Stimulated activated CD4-positive, alpha-beta T cell treated with anti-CD3 and anti-CD28 coated beads, Interleukin-15, amount 100 ng/mL, for 1 hour (primary cell): ENCODE results near the gene KRTAP12-2.
"Not testable (repeated sequence)": the region's sequence is repeated elsewhere in the genome, so short reads cannot be mapped to it uniquely, and the experiment has no call there.

Source experiments
- DNase-seq, 2 donors: peaks; one replicate each; pipeline ENCODE4 v3.0.0-alpha.2; 2020; ENCODE audit warnings: low read depth in 1 of 2, low spot score in 1 of 2

The KRTAP12-2 gene

DNA sequence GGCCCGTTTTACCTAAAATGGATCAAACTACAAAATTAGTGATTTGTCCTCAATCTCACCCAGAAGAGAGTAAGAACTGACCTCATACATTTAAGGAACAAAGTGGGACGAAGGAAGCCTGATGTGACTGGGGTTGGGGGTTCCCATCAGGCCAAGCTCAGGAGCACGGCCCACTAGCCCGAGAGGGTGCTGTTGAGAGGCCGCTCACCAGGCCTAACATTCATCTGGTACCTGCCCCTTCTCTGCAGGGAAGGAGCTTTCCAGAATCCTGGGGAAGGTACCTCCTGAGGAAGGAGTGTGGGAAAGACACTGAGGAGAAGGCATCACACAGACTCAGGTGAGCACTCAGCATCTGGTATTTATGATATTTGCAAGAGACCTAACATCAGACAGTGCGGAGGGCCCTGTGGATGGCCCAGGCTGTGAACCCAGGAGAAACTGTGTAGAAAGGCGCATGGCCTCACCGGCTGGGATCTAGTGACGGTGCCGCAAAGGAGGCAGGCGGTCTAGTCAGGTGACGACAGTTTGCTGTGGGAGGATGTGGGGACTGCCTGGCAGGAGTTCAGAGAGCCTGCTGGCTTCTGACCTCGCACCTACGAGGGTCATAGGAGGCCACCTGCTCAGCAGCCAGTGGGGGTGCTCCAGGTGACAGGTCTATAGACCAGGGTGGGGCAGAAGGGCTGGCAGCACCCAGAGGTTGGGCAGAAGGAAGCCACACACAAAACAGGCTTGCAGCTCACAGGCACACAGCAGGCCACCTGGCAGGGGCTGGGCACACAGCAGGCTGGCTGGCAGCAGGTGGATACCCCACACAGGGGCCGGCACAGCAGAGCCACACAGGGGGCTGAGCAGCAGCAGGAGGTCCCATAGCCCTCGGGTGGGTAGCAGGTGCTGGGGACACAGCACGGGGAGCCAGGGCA, 12.8 kb downstream of the KRTAP12-2 start:
- peak in 1 of 2 donors; percentile 35 for DNase-seq

- no peak for DNase-seq
These were observed 13.6 kb downstream of the KRTAP12-2 start for GRCh38 chr21:44653123-44653522.

DNA sequence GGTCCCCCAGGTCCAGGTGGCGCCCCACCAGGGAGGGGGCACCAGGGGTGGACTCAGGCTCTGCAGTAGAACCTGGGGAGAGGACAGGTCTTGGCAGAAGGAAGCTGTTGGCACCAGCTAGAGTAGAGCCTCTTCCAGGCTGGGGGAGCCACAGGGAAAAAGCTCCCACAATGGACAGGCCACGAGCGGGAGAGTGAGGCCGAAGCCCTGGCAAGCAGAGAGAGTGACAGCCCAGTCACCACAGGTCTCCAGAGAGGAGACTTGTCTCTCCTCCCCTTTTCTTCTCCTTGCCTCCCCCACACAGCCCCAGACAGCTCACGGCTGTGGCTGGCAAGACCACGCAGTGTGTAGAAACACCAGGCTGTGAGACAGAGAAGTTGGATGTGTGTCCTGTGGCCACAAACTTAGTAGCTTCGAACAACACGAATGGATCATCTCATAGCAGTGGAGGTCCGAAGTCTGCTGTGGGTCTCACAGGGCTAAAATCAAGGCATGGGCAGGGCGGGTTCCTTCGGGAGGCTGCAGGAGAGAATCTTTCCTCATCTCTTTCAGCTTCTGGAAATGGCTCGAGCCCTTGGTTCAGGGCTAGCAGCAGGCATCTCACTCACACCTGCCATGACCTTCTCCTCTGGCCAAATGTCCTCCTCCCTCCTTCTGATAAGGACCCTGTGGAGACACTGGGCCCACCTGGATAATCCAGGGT, 15.6 kb downstream of the KRTAP12-2 start:
- no peak for DNase-seq

DNA sequence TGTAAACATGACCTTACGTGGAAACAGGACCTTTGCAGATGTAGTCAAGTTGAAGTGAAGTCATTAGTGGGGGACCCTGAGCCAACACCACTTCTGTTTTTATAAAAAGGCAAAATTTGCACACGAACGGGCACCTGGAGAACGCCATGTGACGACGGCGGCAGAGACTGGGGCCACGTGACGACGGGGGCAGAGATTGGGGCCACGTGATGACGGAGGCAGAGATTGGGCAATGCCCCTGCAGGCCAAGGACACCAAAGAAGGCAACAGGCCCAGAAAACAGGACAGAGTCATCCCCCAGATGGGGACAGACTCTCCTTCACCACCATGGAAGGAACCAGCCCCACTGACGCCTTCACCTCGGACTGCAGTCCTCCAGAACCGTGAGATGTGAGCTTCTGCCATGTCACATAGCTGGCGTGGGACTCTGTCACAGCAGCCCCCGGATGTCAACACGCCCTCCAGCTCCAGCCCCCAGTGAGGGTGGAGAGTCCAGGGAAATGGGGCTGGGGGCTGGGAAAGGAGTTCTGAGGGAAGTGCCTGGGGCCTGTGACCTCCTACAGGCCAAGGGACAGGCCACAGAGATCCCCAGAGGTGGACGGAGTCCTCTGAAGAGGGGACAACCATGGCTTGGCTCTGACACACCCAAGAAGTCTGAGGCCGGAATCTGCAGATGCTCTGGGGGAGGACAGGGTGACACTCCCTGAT, 16.3 kb downstream of the KRTAP12-2 start:
- DNase-seq = no peak

GRCh38 chr21:44649521-44650100, 17.1 kb downstream of the KRTAP12-2 start:
- no peak for DNase-seq

- no peak for DNase-seq
These were observed 18.0 kb downstream of the KRTAP12-2 start for GRCh38 chr21:44648557-44649311.

GRCh38 chr21:44647222-44647552, 19.5 kb downstream of the KRTAP12-2 start:
- no peak for DNase-seq

DNA sequence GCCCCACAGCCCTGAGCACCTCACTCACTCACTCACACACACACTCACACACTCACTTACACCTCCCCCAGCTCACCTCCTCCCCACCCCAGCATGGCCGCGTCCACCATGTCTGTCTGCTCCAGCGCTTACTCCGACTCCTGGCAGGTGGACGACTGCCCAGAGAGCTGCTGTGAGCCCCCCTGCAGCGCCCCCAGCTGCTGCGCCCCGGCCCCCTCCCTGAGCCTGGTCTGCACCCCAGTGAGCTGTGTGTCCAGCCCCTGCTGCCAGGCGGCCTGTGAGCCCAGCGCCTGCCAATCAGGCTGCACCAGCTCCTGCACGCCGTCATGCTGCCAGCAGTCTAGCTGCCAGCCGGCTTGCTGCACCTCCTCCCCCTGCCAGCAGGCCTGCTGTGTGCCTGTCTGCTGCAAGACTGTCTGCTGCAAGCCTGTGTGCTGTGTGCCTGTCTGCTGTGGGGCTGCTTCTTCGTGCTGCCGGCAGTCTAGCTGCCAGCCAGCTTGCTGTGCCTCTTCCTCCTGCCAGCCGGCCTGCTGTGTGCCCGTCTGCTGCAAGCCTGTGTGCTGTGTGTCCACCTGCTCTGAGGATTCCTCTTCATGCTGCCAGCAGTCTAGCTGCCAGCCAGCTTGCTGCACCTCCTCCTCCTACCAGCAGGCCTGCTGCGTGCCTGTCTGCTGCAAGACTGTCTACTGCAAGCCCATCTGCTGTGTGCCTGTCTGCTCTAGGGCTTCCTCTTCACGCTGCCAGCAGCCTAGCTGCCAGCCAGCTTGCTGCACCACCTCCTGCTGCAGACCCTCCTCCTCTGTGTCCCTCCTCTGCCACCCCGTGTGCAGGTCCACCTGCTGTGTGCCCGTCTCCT, 20.1 kb downstream of the KRTAP12-2 start, which contains the start of gene KRTAP10-11:
Gene KRTAP10-11, plus strand, starts transcription at position 49 of the 856 bp plus-strand sequence. Its CDS starts 45 bp downstream, at position 94.
- not testable (repeated sequence) for DNase-seq

DNA sequence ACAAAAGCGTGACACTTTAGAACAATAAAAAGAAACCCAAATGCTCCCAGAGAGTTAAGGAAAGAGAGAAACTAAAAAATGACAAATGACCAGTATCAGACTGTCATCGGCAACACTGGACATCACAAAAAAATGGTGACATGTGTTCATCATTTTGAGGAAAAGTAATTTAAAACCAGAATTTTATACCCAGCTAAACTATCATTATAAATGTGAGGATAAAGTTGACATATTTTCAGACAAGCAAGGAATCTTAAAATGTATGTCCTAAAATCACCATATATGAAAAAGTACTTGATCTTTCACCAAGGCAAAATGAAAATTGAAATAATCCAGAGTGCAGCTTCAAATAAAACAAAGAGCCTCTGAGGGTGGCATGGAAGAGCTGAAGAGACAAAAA, 21.8 kb downstream of the KRTAP12-2 start:
- DNase-seq = no peak

DNA sequence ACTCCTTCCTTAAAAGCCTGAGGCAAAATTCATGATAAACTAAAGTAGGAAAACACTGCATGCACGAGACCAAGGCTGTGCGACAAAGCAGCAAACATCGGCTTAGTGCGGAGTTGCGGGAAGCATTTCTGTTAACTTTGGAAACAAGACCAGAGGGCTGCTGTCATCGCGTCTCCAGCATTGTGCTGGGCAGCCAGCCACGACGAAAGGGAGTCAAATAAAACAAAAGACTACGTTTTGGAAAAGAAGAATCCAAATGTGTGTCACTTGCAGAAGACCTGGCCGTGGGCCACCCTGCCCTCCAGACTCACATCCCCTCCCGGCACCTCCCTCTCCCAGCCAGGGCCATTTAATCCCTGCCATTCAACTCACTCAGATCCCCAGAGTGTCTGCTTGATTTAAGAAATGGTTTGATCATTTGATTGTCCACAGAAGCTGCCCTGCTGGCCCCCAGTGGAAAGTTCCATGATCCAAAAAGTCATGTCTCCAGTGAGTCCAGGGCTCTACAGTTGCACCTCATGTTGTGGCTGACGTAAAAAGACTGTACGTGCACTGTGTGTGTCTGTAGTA, 22.9 kb downstream of the KRTAP12-2 start:
- no peak for DNase-seq

- DNase-seq = no peak
These were observed 26.0 kb downstream of the KRTAP12-2 start for GRCh38 chr21:44640761-44641160.

- no peak for DNase-seq
These were observed 27.4 kb downstream of the KRTAP12-2 start for GRCh38 chr21:44639331-44639655.

GRCh38 chr21:44638506-44639330, 28.0 kb downstream of the KRTAP12-2 start:
- DNase-seq = not testable (repeated sequence)

- not testable (repeated sequence) for DNase-seq
These were observed 28.8 kb downstream of the KRTAP12-2 start for GRCh38 chr21:44637851-44638348.

- DNase-seq = no peak
These were observed 29.5 kb downstream of the KRTAP12-2 start, which contains the start of gene KRTAP10-10 for GRCh38 chr21:44637018-44637850. Gene KRTAP10-10, plus strand, starts transcription at chr21:44637356. Its CDS starts 62 bp downstream, at chr21:44637418.

- DNase-seq = no peak
These were observed 30.3 kb downstream of the KRTAP12-2 start for GRCh38 chr21:44636209-44637017.
